ENCODE measurements around the gene SAMD9. TPM values are rescaled to one million over a fixed set of nuclear protein-coding genes. Genes with fewer than 3 reads are reported as not detected.
A peak's percentile ranks its signal among the peaks of the same experiment; 100 is the strongest.
"Not testable (repeated sequence)": the region's sequence is repeated elsewhere in the genome, so short reads cannot be mapped to it uniquely, and the experiment has no call there.

The SAMD9 gene
- polyA plus RNA-seq, 4 donors, result 3.2 to 5.6 (median 4.8) TPM

DNA sequence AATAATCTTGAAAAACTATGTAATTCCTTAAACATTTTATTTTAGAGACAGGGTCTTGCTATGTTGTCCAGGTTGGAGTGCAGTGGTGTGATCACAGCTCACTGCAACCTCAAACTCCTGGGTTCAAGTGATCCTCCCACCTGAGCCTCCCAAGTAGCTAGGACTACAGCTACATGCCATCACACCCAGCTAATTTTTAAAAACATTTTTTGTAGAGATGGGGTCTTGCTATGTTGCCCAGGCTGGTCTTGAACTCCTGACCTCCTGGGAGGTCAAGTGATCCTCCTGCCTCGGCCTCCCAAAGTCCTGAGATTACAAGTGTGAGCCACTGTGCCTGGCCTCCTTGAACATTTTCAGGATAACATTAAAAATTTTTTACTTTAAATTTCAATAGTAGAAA is 61.2 kb downstream of the SAMD9 start:
- not testable (repeated sequence) for H3K27ac ChIP-seq (ENCODE audit: low read depth in 1 of 3, low read length in 2 of 3); FAIRE-seq; H3K9me3 ChIP-seq (ENCODE audit: control insufficient read depth in 2 of 2, insufficient read depth in 1 of 2, low read depth in 1 of 2, low read length in 1 of 2); H3K36me3 ChIP-seq (ENCODE audit: control insufficient read depth in 3 of 3, insufficient read depth in 2 of 3, low read depth in 1 of 3, low read length in 3 of 3); H3K4me3 ChIP-seq (ENCODE audit: low read depth in 1 of 3, low read length in 3 of 3); H3K27me3 ChIP-seq (ENCODE audit: control insufficient read depth in 3 of 3, insufficient read depth in 3 of 3, low read length in 3 of 3); DNase-seq
- WGBS, 3 donors, result 93 to 98% (median 97%) methylated on average over 1 of the region's 1 CpG
- H3K4me1 ChIP-seq (ENCODE audit: control insufficient read depth in 3 of 3, insufficient read depth in 2 of 3, low read depth in 1 of 3, low read length in 2 of 3), result peaks cover 0 to 10% (median 0%) of the 10 kb centered on the region in 3 donors

DNA sequence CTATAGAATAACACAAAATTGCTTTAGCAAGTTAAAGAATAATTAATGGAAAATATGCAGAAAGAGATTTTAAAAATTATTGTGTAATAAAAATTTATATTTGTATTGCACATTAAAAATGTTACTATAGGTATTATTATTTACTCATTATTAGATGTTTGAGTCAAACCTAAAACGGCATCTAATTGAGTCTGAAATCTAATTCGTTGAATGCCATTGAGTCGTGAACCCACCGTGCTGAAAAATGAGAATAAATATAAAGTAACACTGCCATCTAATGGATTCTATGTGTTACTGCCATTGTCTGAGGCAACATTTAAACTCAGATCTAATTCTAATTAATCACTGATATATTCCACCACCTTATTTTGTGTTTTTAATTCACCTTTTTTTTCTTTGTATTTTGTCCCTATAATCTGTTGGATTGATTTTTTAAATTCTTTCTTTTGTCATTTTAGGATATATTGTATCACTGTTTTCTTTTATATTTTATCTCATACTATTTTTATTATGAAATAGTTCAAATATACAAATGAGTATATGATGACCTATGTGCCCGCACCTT is 62.2 kb downstream of the SAMD9 start:
- 2 to 5% (median 3%) methylated on average over 5 of the region's 5 CpGs for WGBS, 3 donors
- no peaks in the 10 kb centered on the region for H3K36me3 ChIP-seq (ENCODE audit: control insufficient read depth in 3 of 3, insufficient read depth in 2 of 3, low read depth in 1 of 3, low read length in 3 of 3)
- FAIRE-seq (peak; percentile 89), DNase-seq (peak; percentile 36 to 50)
- no peak overlapping the region for H3K4me3 ChIP-seq (ENCODE audit: low read depth in 1 of 3, low read length in 3 of 3)
- peaks cover 0 to 10% (median 0%) of the 10 kb centered on the region in 3 donors for H3K4me1 ChIP-seq (ENCODE audit: control insufficient read depth in 3 of 3, insufficient read depth in 2 of 3, low read depth in 1 of 3, low read length in 2 of 3)
- H3K9me3 ChIP-seq (ENCODE audit: control insufficient read depth in 2 of 2, insufficient read depth in 1 of 2, low read depth in 1 of 2, low read length in 1 of 2), result no peaks in the 10 kb centered on the region
- no peaks in the 10 kb centered on the region for H3K27me3 ChIP-seq (ENCODE audit: control insufficient read depth in 3 of 3, insufficient read depth in 3 of 3, low read length in 3 of 3)
- no peak overlapping the region for H3K27ac ChIP-seq (ENCODE audit: low read depth in 1 of 3, low read length in 2 of 3)

DNA sequence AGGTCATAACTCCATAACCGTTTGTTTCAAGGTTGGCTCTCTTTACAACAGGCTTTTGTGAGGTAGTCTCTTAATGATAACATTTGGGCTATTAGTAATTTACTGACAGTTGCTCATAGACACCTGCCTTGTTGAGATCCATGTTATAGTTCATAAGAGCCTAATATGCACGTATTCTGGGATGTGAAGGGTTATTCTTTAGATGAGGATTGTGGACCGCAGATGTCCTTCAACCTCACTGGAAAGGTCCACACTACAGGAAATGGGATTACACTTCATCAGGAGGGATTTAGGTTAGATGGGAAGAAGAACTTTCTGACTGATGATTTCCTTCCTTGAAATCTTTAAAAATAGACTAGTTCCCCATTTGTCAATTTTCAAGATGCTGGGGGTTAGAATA is 62.8 kb downstream of the SAMD9 start:
- H3K4me1 ChIP-seq (ENCODE audit: control insufficient read depth in 3 of 3, insufficient read depth in 2 of 3, low read depth in 1 of 3, low read length in 2 of 3), result peaks cover 0 to 10% (median 0%) of the 10 kb centered on the region in 3 donors
- FAIRE-seq (no peak), DNase-seq (no peak)
- 11 to 54% (median 31%) methylated on average over 3 of the region's 3 CpGs for WGBS, 3 donors
- H3K27me3 ChIP-seq (ENCODE audit: control insufficient read depth in 3 of 3, insufficient read depth in 3 of 3, low read length in 3 of 3), result no peaks in the 10 kb centered on the region
- H3K36me3 ChIP-seq (ENCODE audit: control insufficient read depth in 3 of 3, insufficient read depth in 2 of 3, low read depth in 1 of 3, low read length in 3 of 3), result no peaks in the 10 kb centered on the region
- H3K9me3 ChIP-seq (ENCODE audit: control insufficient read depth in 2 of 2, insufficient read depth in 1 of 2, low read depth in 1 of 2, low read length in 1 of 2), result no peaks in the 10 kb centered on the region
- H3K27ac ChIP-seq (ENCODE audit: low read depth in 1 of 3, low read length in 2 of 3), result no peak overlapping the region
- H3K4me3 ChIP-seq (ENCODE audit: low read depth in 1 of 3, low read length in 3 of 3), result no peak overlapping the region

DNA sequence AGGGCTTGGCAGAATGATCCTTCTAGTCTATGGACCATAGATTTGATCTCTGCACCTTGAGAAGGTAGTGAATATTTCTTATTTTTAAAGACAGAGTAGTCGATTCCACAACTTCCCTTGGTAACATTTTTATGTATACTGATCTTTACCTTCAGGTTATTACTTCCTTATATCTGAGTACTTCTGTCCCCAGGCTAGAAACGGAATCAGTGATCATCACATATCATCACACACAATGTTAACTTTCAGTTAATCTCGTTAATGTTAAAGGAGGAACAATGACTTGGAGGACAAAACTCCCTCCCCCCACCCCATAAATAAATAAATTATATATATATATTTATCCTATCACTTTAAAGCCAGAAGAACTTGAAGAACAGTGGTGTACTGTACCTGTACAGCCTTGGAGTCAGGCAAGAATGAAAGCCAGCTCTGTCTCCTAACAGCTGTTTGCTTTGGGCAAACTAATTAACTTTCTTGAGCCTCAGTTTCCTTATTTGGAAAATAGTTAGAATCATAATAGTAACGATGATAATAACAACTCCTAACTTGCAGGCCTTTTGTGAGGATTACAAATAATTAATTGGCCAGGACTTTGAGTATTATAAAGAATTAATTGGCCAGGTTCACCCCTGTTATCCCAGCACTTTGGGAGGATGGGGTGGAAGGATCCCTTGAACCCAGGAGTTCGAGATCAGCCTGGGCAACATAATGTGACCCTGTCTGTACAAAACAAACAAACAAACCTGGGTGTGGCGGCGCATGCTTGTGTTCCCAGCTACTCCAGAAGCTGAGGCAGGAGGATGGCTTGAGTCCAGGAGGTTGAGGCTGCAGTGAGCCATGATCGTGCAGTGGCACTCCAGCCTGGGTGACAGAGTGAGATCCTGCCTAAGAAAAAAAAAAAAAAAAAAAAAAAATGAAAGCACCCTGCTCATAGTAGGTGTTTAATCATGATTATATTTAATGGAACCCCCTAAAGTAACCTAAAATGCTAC is 63.5 kb downstream of the SAMD9 start:
- 19 to 50% (median 34%) methylated on average over 8 of the region's 8 CpGs for WGBS, 3 donors
- Histone ChIP-seq H3K36me3 (ENCODE audit: control insufficient read depth in 3 of 3, insufficient read depth in 2 of 3, low read depth in 1 of 3, low read length in 3 of 3) (no peaks in the 10 kb centered on the region), H3K4me3 (ENCODE audit: low read depth in 1 of 3, low read length in 3 of 3) (no peak overlapping the region), H3K9me3 (ENCODE audit: control insufficient read depth in 2 of 2, insufficient read depth in 1 of 2, low read depth in 1 of 2, low read length in 1 of 2) (no peaks in the 10 kb centered on the region), H3K27me3 (ENCODE audit: control insufficient read depth in 3 of 3, insufficient read depth in 3 of 3, low read length in 3 of 3) (no peaks in the 10 kb centered on the region), H3K27ac (ENCODE audit: low read depth in 1 of 3, low read length in 2 of 3) (no peak overlapping the region), H3K4me1 (ENCODE audit: control insufficient read depth in 3 of 3, insufficient read depth in 2 of 3, low read depth in 1 of 3, low read length in 2 of 3) (peaks cover 0 to 10% (median 0%) of the 10 kb centered on the region in 3 donors)
- peak in 1 of 2 donors; percentile 36 for DNase-seq
- FAIRE-seq, result no peak

DNA sequence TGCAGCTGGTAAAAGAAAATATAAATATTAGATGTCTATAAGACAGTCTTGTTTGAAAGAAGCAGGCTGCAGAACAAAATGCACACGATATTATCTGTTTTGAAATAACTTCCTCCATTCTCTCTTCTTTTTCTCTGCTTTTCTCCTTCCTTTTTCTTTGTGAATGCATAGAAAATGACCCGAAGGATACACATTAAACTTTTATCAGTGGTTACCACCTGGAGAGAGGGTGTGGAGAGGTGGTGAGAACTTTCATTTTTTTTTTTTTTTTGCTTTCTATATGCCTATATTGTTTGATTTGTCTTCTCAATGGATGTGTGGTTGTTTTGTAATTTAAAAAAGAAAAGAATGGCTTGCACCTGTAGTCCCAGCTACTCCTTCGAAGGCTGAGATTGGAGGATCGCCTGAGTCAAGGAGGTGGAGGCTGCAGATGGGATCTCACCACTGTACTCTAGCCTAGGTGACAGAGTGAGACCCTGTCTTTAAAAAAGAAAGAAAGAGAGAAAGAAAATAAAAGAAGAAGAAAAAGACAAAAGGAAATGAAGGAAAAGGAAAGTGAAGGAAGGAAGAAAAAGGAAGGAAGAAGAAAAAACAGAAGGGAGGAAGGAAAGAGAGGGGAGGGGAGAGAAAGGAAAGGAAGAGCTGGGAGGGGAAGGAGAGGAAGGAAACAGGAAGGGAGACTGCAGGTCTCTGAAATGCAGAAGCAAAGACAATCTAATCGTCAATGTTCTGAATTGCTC is 64.4 kb downstream of the SAMD9 start:
- no peak overlapping the region for H3K27ac ChIP-seq (ENCODE audit: low read depth in 1 of 3, low read length in 2 of 3)
- WGBS, 3 donors, result 16 to 33% (median 31%) methylated on average over 5 of the region's 5 CpGs

DNA sequence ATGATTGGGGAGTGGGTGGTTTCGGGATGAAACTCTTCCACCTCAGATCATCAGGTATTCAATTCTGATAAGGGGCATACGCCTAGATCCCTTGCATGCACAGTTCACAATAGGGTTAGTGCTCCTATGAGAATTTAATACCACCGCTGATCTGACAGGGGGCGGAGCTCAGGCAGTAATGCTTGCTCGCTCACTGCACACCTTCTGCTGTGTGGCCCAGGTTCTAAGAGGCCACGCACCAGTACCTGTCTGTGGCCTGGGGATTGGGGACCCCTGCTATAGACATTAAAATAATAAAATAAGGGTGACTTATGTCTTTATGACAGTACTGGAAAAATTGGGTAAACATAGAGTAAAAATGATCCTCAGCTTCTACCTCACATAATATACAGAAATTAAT is 66.1 kb downstream of the SAMD9 start:
- Histone ChIP-seq H3K9me3 (ENCODE audit: control insufficient read depth in 2 of 2, insufficient read depth in 1 of 2, low read depth in 1 of 2, low read length in 1 of 2) (no peaks in the 10 kb centered on the region), H3K4me3 (ENCODE audit: low read depth in 1 of 3, low read length in 3 of 3) (no peak overlapping the region), H3K27me3 (ENCODE audit: control insufficient read depth in 3 of 3, insufficient read depth in 3 of 3, low read length in 3 of 3) (no peaks in the 10 kb centered on the region), H3K36me3 (ENCODE audit: control insufficient read depth in 3 of 3, insufficient read depth in 2 of 3, low read depth in 1 of 3, low read length in 3 of 3) (no peaks in the 10 kb centered on the region), H3K4me1 (ENCODE audit: control insufficient read depth in 3 of 3, insufficient read depth in 2 of 3, low read depth in 1 of 3, low read length in 2 of 3) (peaks cover 0 to 10% (median 0%) of the 10 kb centered on the region in 3 donors), H3K27ac (ENCODE audit: low read depth in 1 of 3, low read length in 2 of 3) (no peak overlapping the region)
- DNase-seq, result no peak
- no peak for FAIRE-seq
- WGBS, 3 donors, result 74 to 82% (median 80%) methylated on average over 6 of the region's 6 CpGs

More for the DNA sequence above, 64.4 kb downstream of the SAMD9 start:
- no peaks in the 10 kb centered on the region for H3K9me3 ChIP-seq (ENCODE audit: control insufficient read depth in 2 of 2, insufficient read depth in 1 of 2, low read depth in 1 of 2, low read length in 1 of 2)
- no peaks in the 10 kb centered on the region for H3K36me3 ChIP-seq (ENCODE audit: control insufficient read depth in 3 of 3, insufficient read depth in 2 of 3, low read depth in 1 of 3, low read length in 3 of 3)
- peaks cover 0 to 10% (median 0%) of the 10 kb centered on the region in 3 donors for H3K4me1 ChIP-seq (ENCODE audit: control insufficient read depth in 3 of 3, insufficient read depth in 2 of 3, low read depth in 1 of 3, low read length in 2 of 3)
- DNase-seq (peak in 1 of 2 donors; percentile 7), FAIRE-seq (no peak)
- H3K27me3 ChIP-seq (ENCODE audit: control insufficient read depth in 3 of 3, insufficient read depth in 3 of 3, low read length in 3 of 3), result no peaks in the 10 kb centered on the region
- no peak overlapping the region for H3K4me3 ChIP-seq (ENCODE audit: low read depth in 1 of 3, low read length in 3 of 3)

Other genes starting within 250 kb of the SAMD9 start
- 1 to 10 TPM; 4.1 to 5.8 (median 5.3) TPM for gene SAMD9L, start 30.4 kb upstream of the SAMD9 start, polyA plus RNA-seq
- gene HEPACAM2, start 108.5 kb upstream of the SAMD9 start, polyA plus RNA-seq, result 100 to 1,000 TPM in 1 of 4 donors, 10 to 100 TPM in 2, 1 to 10 TPM in 1; 9.2 to 108 (median 14.2) TPM
- 10 to 100 TPM in 1 of 4 donors, 1 to 10 TPM in 3; 4.9 to 20.7 (median 9.0) TPM for gene VPS50, start 114.4 kb upstream of the SAMD9 start, polyA plus RNA-seq

Measured in small intestine (tissue), 7 donors.